KOPT-K1 (cell line): ENCODE results near the gene CRYBG1.
"Not testable (repeated sequence)": the region's sequence is repeated elsewhere in the genome, so short reads cannot be mapped to it uniquely, and the experiment has no call there.

Experiments used
- H3K27ac ChIP-seq: fragments of 200-600 bp; sonication (generic); 2 replicates; pipeline ENCODE4 v1.5.1; 2016; ENCODE audit warnings: antibody characterized with exemption, mild to moderate bottlenecking, low read depth, low read length; ENCODE audit not compliant: poor library complexity, severe bottlenecking
- H3K36me3 ChIP-seq: fragments of 200-600 bp; sonication (generic); 2 replicates; pipeline ENCODE4 v1.5.1; 2017; ENCODE audit warnings: antibody characterized with exemption, mild to moderate bottlenecking, low read length, moderate library complexity; ENCODE audit not compliant: insufficient read depth
- H3K9me3 ChIP-seq: fragments of 200-600 bp; sonication (generic); 2 replicates; pipeline ENCODE4 v1.5.1; 2017; ENCODE audit warnings: antibody characterized with exemption, low read length, mild to moderate bottlenecking; ENCODE audit not compliant: insufficient read depth, poor library complexity, severe bottlenecking

Gene CRYBG1

GRCh38 chr6:106560996-106561685 is 200.6 kb downstream of the CRYBG1 start:
- H3K9me3 ChIP-seq, result no peaks in the 10 kb centered on the region

GRCh38 chr6:106561686-106562405 is 201.3 kb downstream of the CRYBG1 start:
- H3K36me3 ChIP-seq, result peaks cover 98% of the 10 kb centered on the region
- H3K27ac ChIP-seq, result no peak overlapping the region
- H3K9me3 ChIP-seq, result no peaks in the 10 kb centered on the region

More at GRCh38 chr6:106560996-106561685, 200.6 kb downstream of the CRYBG1 start:
- peaks cover 98% of the 10 kb centered on the region for H3K36me3 ChIP-seq
- no peak overlapping the region for H3K27ac ChIP-seq

GRCh38 chr6:106563614-106564013 is 203.1 kb downstream of the CRYBG1 start:
- Histone ChIP-seq H3K27ac (no peak overlapping the region), H3K9me3 (no peaks in the 10 kb centered on the region), H3K36me3 (peaks cover 98% of the 10 kb centered on the region)

- H3K9me3 ChIP-seq, result no peaks in the 10 kb centered on the region
- H3K27ac ChIP-seq, result no peak overlapping the region
- peaks cover 98% of the 10 kb centered on the region for H3K36me3 ChIP-seq
These were observed 204.0 kb downstream of the CRYBG1 start for GRCh38 chr6:106564476-106564875.

- Histone ChIP-seq H3K27ac (no peak overlapping the region), H3K36me3 (peaks cover 78% of the 10 kb centered on the region), H3K9me3 (no peaks in the 10 kb centered on the region)
These were observed 208.0 kb downstream of the CRYBG1 start for GRCh38 chr6:106568530-106568929.

- H3K27ac ChIP-seq, result no peak overlapping the region
- H3K9me3 ChIP-seq, result no peaks in the 10 kb centered on the region
- H3K36me3 ChIP-seq, result peaks cover 69% of the 10 kb centered on the region
These were observed 208.9 kb downstream of the CRYBG1 start for GRCh38 chr6:106569428-106569827.

- H3K27ac ChIP-seq, result no peak overlapping the region
- H3K36me3 ChIP-seq, result peaks cover 39% of the 10 kb centered on the region
- no peaks in the 10 kb centered on the region for H3K9me3 ChIP-seq
These were observed 211.9 kb downstream of the CRYBG1 start for GRCh38 chr6:106572436-106572835.

- Histone ChIP-seq H3K36me3 (peaks cover 33% of the 10 kb centered on the region), H3K27ac (no peak overlapping the region), H3K9me3 (no peaks in the 10 kb centered on the region)
These were observed 212.5 kb downstream of the CRYBG1 start for GRCh38 chr6:106572875-106573585.

GRCh38 chr6:106574741-106575458 is 214.4 kb downstream of the CRYBG1 start:
- peaks cover 14% of the 10 kb centered on the region for H3K36me3 ChIP-seq
- H3K9me3 ChIP-seq, result no peaks in the 10 kb centered on the region
- no peak overlapping the region for H3K27ac ChIP-seq

- Histone ChIP-seq H3K9me3 (no peaks in the 10 kb centered on the region), H3K27ac (no peak overlapping the region), H3K36me3 (peaks cover 8% of the 10 kb centered on the region)
These were observed 218.8 kb downstream of the CRYBG1 start for GRCh38 chr6:106579281-106579680.

GRCh38 chr6:106581468-106581867 is 221.0 kb downstream of the CRYBG1 start:
- peaks cover 8% of the 10 kb centered on the region for H3K36me3 ChIP-seq
- no peak overlapping the region for H3K27ac ChIP-seq
- no peaks in the 10 kb centered on the region for H3K9me3 ChIP-seq

GRCh38 chr6:106586815-106587415 is 226.4 kb downstream of the CRYBG1 start:
- H3K9me3 ChIP-seq, result no peaks in the 10 kb centered on the region
- no peak overlapping the region for H3K27ac ChIP-seq
- peaks cover 17% of the 10 kb centered on the region for H3K36me3 ChIP-seq

- H3K36me3 ChIP-seq, H3K9me3 ChIP-seq, H3K27ac ChIP-seq: not testable (repeated sequence)
These were observed 228.4 kb downstream of the CRYBG1 start for GRCh38 chr6:106588937-106589336.

GRCh38 chr6:106591111-106591825 is 230.8 kb downstream of the CRYBG1 start:
- Histone ChIP-seq H3K27ac (no peak overlapping the region), H3K9me3 (no peaks in the 10 kb centered on the region), H3K36me3 (peaks cover 9% of the 10 kb centered on the region; the same call in 1 of the 2 replicates)
